ENCODE data around the gene ARMH4. TPM values are rescaled to one million over a fixed set of nuclear protein-coding genes. Genes with fewer than 3 reads are reported as not detected.

ARMH4 gene
- polyA plus RNA-seq, 1 experiment = 6.4 TPM

GRCh38 chr14:57962325-57963035, 189.5 kb downstream of the ARMH4 start:
- no peak for DNase-seq (ENCODE audit: low read depth, low spot score)
- H3K9me3 ChIP-seq (ENCODE audit: control insufficient read depth, insufficient read depth, low read length) = no peaks in the 10 kb centered on the region
- H3K27me3 ChIP-seq (ENCODE audit: control insufficient read depth, insufficient read depth, low read length) = peaks cover 4% of the 10 kb centered on the region
- ChIA-PET POLR2A (no interaction called here), CTCF (no interaction called here)
- no peak overlapping the region for H3K27ac ChIP-seq (ENCODE audit: low read depth, low read length)
- no peak overlapping the region for H3K4me3 ChIP-seq (ENCODE audit: low read depth, low read length)
- TF ChIP-seq CTCF (IDR thresholded peaks at IDR 0.05; ENCODE audit: low read depth, low read length) = no peak

DNA sequence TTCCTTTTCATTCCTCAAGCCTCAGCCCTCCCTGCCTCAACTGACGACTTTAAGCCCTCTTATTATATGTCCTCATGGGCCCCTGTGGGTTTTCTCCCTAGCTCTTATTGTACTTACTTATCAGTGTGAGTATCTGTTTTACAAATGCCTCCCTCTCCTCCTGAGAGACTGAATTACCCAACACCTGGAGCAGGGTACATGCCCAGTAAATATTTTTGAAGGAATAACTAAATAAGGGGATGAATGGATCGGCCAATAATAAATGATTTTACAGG, 190.3 kb downstream of the ARMH4 start:
- no peak for DNase-seq (ENCODE audit: low read depth, low spot score)
- Histone ChIP-seq H3K9me3 (ENCODE audit: control insufficient read depth, insufficient read depth, low read length) (no peaks in the 10 kb centered on the region), H3K4me3 (ENCODE audit: low read depth, low read length) (no peak overlapping the region), H3K27ac (ENCODE audit: low read depth, low read length) (no peak overlapping the region), H3K27me3 (ENCODE audit: control insufficient read depth, insufficient read depth, low read length) (peaks cover 4% of the 10 kb centered on the region)
- CTCF ChIA-PET = interaction anchor here (0.5 kb wide), 1 partner anchor 9 kb away, joined by 3 read pairs; no protein-coding TSS in a partner anchor
- POLR2A ChIA-PET = no interaction called here
- TF ChIP-seq CTCF (IDR thresholded peaks at IDR 0.05; ENCODE audit: low read depth, low read length) = no peak

GRCh38 chr14:57960946-57961785, 190.8 kb downstream of the ARMH4 start:
- ChIA-PET POLR2A (no interaction called here), CTCF (interaction anchor here (0.5 kb wide), 1 partner anchor 9 kb away, joined by 3 read pairs; no protein-coding TSS in a partner anchor)
- Histone ChIP-seq H3K9me3 (ENCODE audit: control insufficient read depth, insufficient read depth, low read length) (no peaks in the 10 kb centered on the region), H3K27ac (ENCODE audit: low read depth, low read length) (no peak overlapping the region), H3K4me3 (ENCODE audit: low read depth, low read length) (no peak overlapping the region), H3K27me3 (ENCODE audit: control insufficient read depth, insufficient read depth, low read length) (peaks cover 4% of the 10 kb centered on the region)
- no peak for DNase-seq (ENCODE audit: low read depth, low spot score)
- no peak for TF ChIP-seq CTCF (IDR thresholded peaks at IDR 0.05; ENCODE audit: low read depth, low read length)

GRCh38 chr14:57957441-57957840, 194.6 kb downstream of the ARMH4 start:
- H3K27me3 ChIP-seq (ENCODE audit: control insufficient read depth, insufficient read depth, low read length) = peaks cover 2% of the 10 kb centered on the region
- POLR2A ChIA-PET = no interaction called here
- CTCF ChIA-PET = no interaction called here
- no peaks in the 10 kb centered on the region for H3K9me3 ChIP-seq (ENCODE audit: control insufficient read depth, insufficient read depth, low read length)
- no peak for DNase-seq (ENCODE audit: low read depth, low spot score)
- H3K4me3 ChIP-seq (ENCODE audit: low read depth, low read length) = no peak overlapping the region
- no peak overlapping the region for H3K27ac ChIP-seq (ENCODE audit: low read depth, low read length)
- no peak for TF ChIP-seq CTCF (IDR thresholded peaks at IDR 0.05; ENCODE audit: low read depth, low read length)

Small RNA genes lying within 50 kb of the gene (small RNA-seq; reads per million reads assigned to genes)
- gene RN7SL598P (ENCODE audit: insufficient read length, low read depth) = not detected

Other genes starting within 250 kb of the ARMH4 start
- 99.9 and 142 TPM in 2 replicates for gene ACTR10, start 47.9 kb upstream of the ARMH4 start, polyA plus RNA-seq (2011; rRNA removed)
- gene PSMA3, start 92.6 kb upstream of the ARMH4 start, polyA plus RNA-seq (2011; rRNA removed) = 266 and 318 TPM in 2 replicates
- gene ARID4A, start 146.3 kb upstream of the ARMH4 start, polyA plus RNA-seq (2011; rRNA removed) = 7.4 and 12.4 TPM in 2 replicates
- not detected in 2 replicates for gene TOMM20L, start 243.7 kb upstream of the ARMH4 start, polyA plus RNA-seq (2011; rRNA removed)

Data from AG04450 (cell line).